Measurements from ENCODE around the gene GABBR2. TPM values are rescaled to one million over a fixed set of nuclear protein-coding genes. Genes with fewer than 3 reads are reported as not detected.

The GABBR2 gene
- total RNA-seq, 4 donors from 2014 or later, result under 0.01 to 0.62 TPM; not detected in 2

GRCh38 chr9:98572054-98572627 is 136.6 kb downstream of the GABBR2 start:
- intact Hi-C loops (cut with DNase I; ENCODE audit: low total_unique reads), result no loop called here
- no peaks in the 10 kb centered on the region for H3K36me3 ChIP-seq
- no peak overlapping the region for H3K27ac ChIP-seq
- H3K4me1 ChIP-seq, result no peaks in the 10 kb centered on the region
- no peak for DNase-seq
- TF ChIP-seq CTCF (IDR thresholded peaks at IDR 0.05) (no peak), POLR2A (IDR thresholded peaks at IDR 0.05) (no peak)
- H3K27me3 ChIP-seq, result no peaks in the 10 kb centered on the region
- H3K9me3 ChIP-seq, result no peaks in the 10 kb centered on the region
- H3K4me3 ChIP-seq, result no peak overlapping the region

DNA sequence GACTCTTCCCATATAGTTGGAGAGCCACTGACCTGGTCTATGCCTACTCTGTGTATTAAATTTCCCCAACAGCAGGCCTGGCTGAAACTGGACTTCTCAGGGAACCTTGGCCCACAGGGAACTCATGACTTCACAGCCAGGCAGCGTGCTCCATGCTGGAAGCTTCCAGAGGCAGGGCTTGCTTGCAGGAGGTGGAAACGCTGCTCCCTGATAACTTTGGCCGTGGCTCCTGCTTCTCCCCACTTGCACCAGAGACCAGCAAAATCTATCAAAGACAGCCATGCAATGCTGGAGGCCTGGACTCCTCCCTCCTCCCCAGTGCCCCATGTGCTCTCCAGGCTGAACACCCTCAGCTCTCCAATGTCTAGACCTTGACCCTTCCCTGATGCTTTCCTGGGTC is 137.1 kb downstream of the GABBR2 start:
- H3K27ac ChIP-seq, result no peak overlapping the region
- intact Hi-C loops (cut with DNase I; ENCODE audit: low total_unique reads), result no loop called here
- H3K9me3 ChIP-seq, result no peaks in the 10 kb centered on the region
- H3K4me1 ChIP-seq, result no peaks in the 10 kb centered on the region
- no peaks in the 10 kb centered on the region for H3K36me3 ChIP-seq
- H3K27me3 ChIP-seq, result no peaks in the 10 kb centered on the region
- DNase-seq, result no peak
- TF ChIP-seq CTCF (IDR thresholded peaks at IDR 0.05), result no peak
- no peak for TF ChIP-seq POLR2A (IDR thresholded peaks at IDR 0.05)
- H3K4me3 ChIP-seq, result no peak overlapping the region

- Histone ChIP-seq H3K4me3 (no peak overlapping the region), H3K27me3 (no peaks in the 10 kb centered on the region), H3K27ac (no peak overlapping the region), H3K36me3 (no peaks in the 10 kb centered on the region), H3K9me3 (no peaks in the 10 kb centered on the region), H3K4me1 (no peaks in the 10 kb centered on the region)
- intact Hi-C loops (cut with DNase I; ENCODE audit: low total_unique reads), result no loop called here
- DNase-seq, result no peak
- TF ChIP-seq CTCF (IDR thresholded peaks at IDR 0.05) (no peak), POLR2A (IDR thresholded peaks at IDR 0.05) (no peak)
Measured at GRCh38 chr9:98570663-98571440, 137.9 kb downstream of the GABBR2 start.

- intact Hi-C loops (cut with DNase I; ENCODE audit: low total_unique reads), result no loop called here
- Histone ChIP-seq H3K36me3 (no peaks in the 10 kb centered on the region), H3K27ac (no peak overlapping the region), H3K4me3 (no peak overlapping the region), H3K9me3 (no peaks in the 10 kb centered on the region), H3K27me3 (no peaks in the 10 kb centered on the region), H3K4me1 (no peaks in the 10 kb centered on the region)
- DNase-seq, result no peak
- TF ChIP-seq CTCF (IDR thresholded peaks at IDR 0.05) (no peak), POLR2A (IDR thresholded peaks at IDR 0.05) (no peak)
Measured at GRCh38 chr9:98570055-98570454, 138.7 kb downstream of the GABBR2 start.

- Histone ChIP-seq H3K27me3 (no peaks in the 10 kb centered on the region), H3K4me3 (no peak overlapping the region), H3K9me3 (no peaks in the 10 kb centered on the region), H3K27ac (no peak overlapping the region), H3K4me1 (no peaks in the 10 kb centered on the region), H3K36me3 (no peaks in the 10 kb centered on the region)
- TF ChIP-seq CTCF (IDR thresholded peaks at IDR 0.05), result no peak
- no peak for TF ChIP-seq POLR2A (IDR thresholded peaks at IDR 0.05)
- no peak for DNase-seq
- intact Hi-C loops (cut with DNase I; ENCODE audit: low total_unique reads), result no loop called here
Measured at GRCh38 chr9:98569491-98569890, 139.2 kb downstream of the GABBR2 start.

Data from uterus (tissue), 4 donors.